HepG2 (cell line): ENCODE measurements around the gene NFATC2. TPM values are rescaled to one million over a fixed set of nuclear protein-coding genes. Genes with fewer than 3 reads are reported as not detected.

ENCODE experiments used
- AKAP8 ChIP-seq: sonication (generic); formaldehyde crosslinking; IDR thresholded peaks from 2 replicates; pipeline ENCODE4 v1.5.1; 2020; ENCODE audit warnings: mild to moderate bottlenecking, missing genetic modification reagents
- ETS1 ChIP-seq: sonication (generic); formaldehyde crosslinking; IDR thresholded peaks from 2 replicates; pipeline ENCODE4 v1.4.0; 2020; ENCODE audit warnings: missing genetic modification reagents
- EZH2 ChIP-seq: conservative IDR thresholded peaks from 2 replicates; pipeline ENCODE4 v1.6.1; 2012; ENCODE audit warnings: mild to moderate bottlenecking, low read depth, low read length, moderate library complexity
- FOXP4 ChIP-seq: sonication (generic); formaldehyde crosslinking; IDR thresholded peaks from 2 replicates; pipeline ENCODE4 v1.4.0; 2020; ENCODE audit warnings: missing genetic modification reagents
- GTF3A ChIP-seq: sonication (generic); formaldehyde crosslinking; conservative IDR thresholded peaks from 2 replicates; pipeline ENCODE4 v1.4.0; 2020; ENCODE audit warnings: mild to moderate bottlenecking, missing genetic modification reagents
- HNRNPLL ChIP-seq: fragments of 200-400 bp; formaldehyde crosslinking; IDR thresholded peaks from 2 replicates; pipeline ENCODE4 v1.6.1; 2017; ENCODE audit warnings: mild to moderate bottlenecking, low read depth, low read length; ENCODE audit not compliant: poor library complexity, severe bottlenecking
- KDM6A ChIP-seq: IDR thresholded peaks from 2 replicates; pipeline ENCODE4 v1.6.1; 2016; ENCODE audit warnings: low read depth
- KMT2B ChIP-seq: IDR thresholded peaks from 2 replicates; pipeline ENCODE4 v1.6.1; 2016; ENCODE audit warnings: missing genetic modification reagents, missing compliant biosample characterization
- LCORL ChIP-seq, 2 experiments: fragments of 450-650 bp in 1 of 2; sonication (generic) in 1 of 2; formaldehyde crosslinking in 1 of 2; IDR thresholded peaks; 2 replicates each; pipeline versions ENCODE4 v1.5.0 to v1.6.1; 2017 to 2020; ENCODE audit warnings: antibody characterized with exemption in 1 of 2, missing genetic modification reagents in 1 of 2
- MAF1 ChIP-seq: sonication (generic); formaldehyde crosslinking; IDR thresholded peaks from 2 replicates; pipeline ENCODE4 v1.5.0; 2020; ENCODE audit warnings: missing genetic modification reagents, borderline replicate concordance
- MLXIP ChIP-seq: sonication (generic); formaldehyde crosslinking; IDR thresholded peaks from 2 replicates; pipeline ENCODE4 v1.9.0; 2021; ENCODE audit warnings: missing genetic modification reagents, borderline replicate concordance
- RCOR2 ChIP-seq: IDR thresholded peaks from 2 replicates; pipeline ENCODE4 v1.6.1; 2016; ENCODE audit warnings: missing biosample characterization, missing genetic modification reagents
- SNRNP70 ChIP-seq: fragments of 200-400 bp; formaldehyde crosslinking; IDR thresholded peaks from 2 replicates; pipeline ENCODE4 v1.6.1; 2017; ENCODE audit warnings: mild to moderate bottlenecking, low read depth, low read length, moderate library complexity
- TOE1 ChIP-seq: sonication (generic); formaldehyde crosslinking; IDR thresholded peaks from 2 replicates; pipeline ENCODE4 v1.4.0; 2020; ENCODE audit warnings: mild to moderate bottlenecking, missing genetic modification reagents
- YY1 ChIP-seq: IDR thresholded peaks from 2 replicates; pipeline ENCODE4 v1.6.1; 2011; ENCODE audit warnings: low read length, low read depth, moderate library complexity, mild to moderate bottlenecking; ENCODE audit not compliant: insufficient read depth, insufficient replicate concordance
- ZBTB46 ChIP-seq: sonication (generic); formaldehyde crosslinking; IDR thresholded peaks from 2 replicates; pipeline ENCODE4 v1.4.0; 2020; ENCODE audit warnings: mild to moderate bottlenecking, missing genetic modification reagents, borderline replicate concordance
- ZNF335 ChIP-seq: sonication (generic); formaldehyde crosslinking; IDR thresholded peaks from 2 replicates; pipeline ENCODE4 v1.4.0; 2020; ENCODE audit warnings: missing genetic modification reagents
- ZNF564 ChIP-seq: sonication (generic); formaldehyde crosslinking; IDR thresholded peaks from 2 replicates; pipeline ENCODE4 v1.8.1; 2023; ENCODE audit warnings: mild to moderate bottlenecking, missing genetic modification reagents
- ZNF639 ChIP-seq: conservative IDR thresholded peaks from 2 replicates; pipeline ENCODE4 v1.6.1; 2018; ENCODE audit warnings: missing genetic modification reagents
- ZSCAN9 ChIP-seq: IDR thresholded peaks from 2 replicates; pipeline ENCODE4 v1.6.1; 2016; ENCODE audit warnings: borderline replicate concordance
- polyA plus RNA-seq, 8 experiments: library from polyadenylated mRNA; depleted of rRNA in 3 of 8; stranded (reverse) in 7 of 8; unstranded in 1 of 8; fragments of >200 nt; fragmentation: Illumina TruSeq in 4 of 8; extraction: Trizol in 4 of 8; gene quantifications; 2 replicates each; pipeline versions ENCODE4 v1.2.1 to v1.2.3, GENCODE V29; 2011 to 2016; ENCODE audit warnings: low read depth in 4 of 8, missing spikeins in 1 of 8, mixed read lengths in 1 of 8; ENCODE audit not compliant: insufficient read depth in 1 of 8
- total RNA-seq, 5 experiments: library from RNA; depleted of rRNA; stranded (reverse); fragments of >200 nt; fragmentation: Illumina TruSeq; extraction: Trizol; gene quantifications; 2 replicates each; pipeline ENCODE4 v1.2.3, GENCODE V29; 2016; ENCODE audit warnings: low read depth in 1 of 5

NFATC2 gene
- total and polyA plus RNA-seq, 2 of the 13 experiments (the other 11 are each of a cell fraction or from before 2014, with no cell fraction given), result 1.9 to 3.3 TPM

DNA sequence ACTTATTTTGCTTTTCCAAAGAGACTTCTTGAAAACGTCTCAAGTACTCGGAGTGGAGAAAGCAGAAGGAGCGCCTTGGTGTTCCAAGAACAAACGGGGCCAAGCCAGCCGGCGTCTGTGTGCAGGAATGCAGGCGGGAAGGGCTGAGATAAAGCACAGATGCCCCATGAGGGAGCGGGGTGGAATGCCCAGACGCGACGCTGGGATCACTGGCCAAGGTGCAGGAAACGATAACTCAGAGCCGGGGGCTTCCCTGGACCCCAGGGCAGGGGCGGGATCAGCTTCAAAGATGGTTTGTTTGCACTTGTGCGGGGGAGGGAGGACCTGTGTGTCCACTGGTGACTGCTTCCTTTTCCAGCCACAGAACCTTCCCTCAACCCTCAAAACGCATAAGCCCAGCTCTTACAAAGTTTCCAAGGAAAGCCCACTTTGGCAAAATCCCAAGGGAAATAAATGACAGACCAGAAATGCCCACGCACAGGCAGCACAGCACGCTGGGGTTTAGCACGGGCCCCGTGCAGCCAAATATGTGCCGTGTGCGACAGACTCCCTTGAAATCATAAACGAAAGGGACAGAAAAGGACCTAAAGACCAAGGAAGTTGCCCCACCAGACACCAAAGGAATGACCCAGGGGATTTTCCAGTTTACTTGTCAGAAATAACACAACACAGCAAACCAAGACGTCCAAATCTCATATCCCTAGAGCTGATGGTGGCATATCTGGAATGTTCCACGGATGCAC lies 113.9 kb downstream of the NFATC2 start (continued):
- 0 out of 2 replicates have a peak, but pooled peaks have one; percentile 71 for TF ChIP-seq ZBTB46
- no peak; the same call in 1 of the 2 replicates for TF ChIP-seq ZNF639
- no peak for TF ChIP-seq RCOR2
- peak; percentile 36; the same call in 1 of the 2 replicates for TF ChIP-seq KDM6A (CRISPR knock-in tag)
- no peak for TF ChIP-seq SNRNP70
- TF ChIP-seq KMT2B (CRISPR knock-in tag), result no peak
- peak; percentile 69 for TF ChIP-seq ZNF564 (CRISPR knock-in tag)
- TF ChIP-seq ETS1 (CRISPR knock-in tag), result no peak
- no peak for TF ChIP-seq YY1
- TF ChIP-seq HNRNPLL, result peak; percentile 64
- TF ChIP-seq EZH2, result no peak
- TF ChIP-seq GTF3A (CRISPR knock-in tag), result no peak
- TF ChIP-seq ZSCAN9, result no peak
- no peak for TF ChIP-seq AKAP8 (CRISPR knock-in tag)
- peak; percentile 48; the same call in 1 of the 2 replicates for TF ChIP-seq MLXIP (CRISPR knock-in tag)
- TF ChIP-seq MAF1 (CRISPR knock-in tag), result peak; percentile 82; the same call in 1 of the 2 replicates
- no peak for TF ChIP-seq LCORL (IDR thresholded peaks at IDR 0.05)
- TF ChIP-seq LCORL (CRISPR knock-in tag; IDR thresholded peaks at IDR 0.05), result peak; percentile 84; the same call in 1 of the 2 replicates
- peak; percentile 88 for TF ChIP-seq FOXP4 (CRISPR knock-in tag)
- TF ChIP-seq TOE1 (CRISPR knock-in tag), result no peak
- no peak for TF ChIP-seq ZNF335 (CRISPR knock-in tag)
